ENCODE results near the gene FAM78B. TPM values are rescaled to one million over a fixed set of nuclear protein-coding genes. Genes with fewer than 3 reads are reported as not detected.

The FAM78B gene
- 3.9 TPM for polyA plus RNA-seq (ENCODE audit: insufficient read length)

GRCh38 chr1:166166698-166167571 is at the start of gene FAM78B:
FAM78B (minus strand) TSS chr1:166167001; CDS start chr1:166166248, 753 bp downstream.
- DNase-seq (ENCODE audit: low read depth), result no peak

- no peak for DNase-seq (ENCODE audit: low read depth)
Observed at GRCh38 chr1:166202546-166202945, 35.7 kb upstream of the FAM78B start.

GRCh38 chr1:166200743-166201142 is 33.9 kb upstream of the FAM78B start:
- no peak for DNase-seq (ENCODE audit: low read depth)

GRCh38 chr1:166197597-166197996 is 30.8 kb upstream of the FAM78B start:
- DNase-seq (ENCODE audit: low read depth), result no peak

- no peak for DNase-seq (ENCODE audit: low read depth)
Observed at GRCh38 chr1:166197141-166197540, 30.3 kb upstream of the FAM78B start.

- no peak for DNase-seq (ENCODE audit: low read depth)
Observed at GRCh38 chr1:166193057-166193698, 26.4 kb upstream of the FAM78B start.

- DNase-seq (ENCODE audit: low read depth), result no peak
Observed at GRCh38 chr1:166190400-166190799, 23.6 kb upstream of the FAM78B start.

- DNase-seq (ENCODE audit: low read depth), result no peak
Observed at GRCh38 chr1:166189126-166189525, 22.3 kb upstream of the FAM78B start.

- DNase-seq (ENCODE audit: low read depth), result no peak
Observed at GRCh38 chr1:166185526-166185925, 18.7 kb upstream of the FAM78B start.

- DNase-seq (ENCODE audit: low read depth), result no peak
Observed at GRCh38 chr1:166184897-166185296, 18.1 kb upstream of the FAM78B start.

GRCh38 chr1:166184012-166184411 is 17.2 kb upstream of the FAM78B start:
- DNase-seq (ENCODE audit: low read depth), result no peak

GRCh38 chr1:166182281-166182680 is 15.5 kb upstream of the FAM78B start:
- DNase-seq (ENCODE audit: low read depth), result no peak

GRCh38 chr1:166176416-166176815 is 9.6 kb upstream of the FAM78B start:
- no peak for DNase-seq (ENCODE audit: low read depth)

- no peak for DNase-seq (ENCODE audit: low read depth)
Observed at GRCh38 chr1:166175032-166175431, 8.2 kb upstream of the FAM78B start.

- DNase-seq (ENCODE audit: low read depth), result no peak
Observed at GRCh38 chr1:166174108-166174507, 7.3 kb upstream of the FAM78B start.

GRCh38 chr1:166172106-166172505 is 5.3 kb upstream of the FAM78B start:
- DNase-seq (ENCODE audit: low read depth), result no peak

GRCh38 chr1:166170726-166171125 is 3.9 kb upstream of the FAM78B start:
- DNase-seq (ENCODE audit: low read depth), result no peak

- no peak for DNase-seq (ENCODE audit: low read depth)
Observed at GRCh38 chr1:166170075-166170474, 3.3 kb upstream of the FAM78B start.

GRCh38 chr1:166169182-166169581 is 2.4 kb upstream of the FAM78B start:
- no peak for DNase-seq (ENCODE audit: low read depth)

GRCh38 chr1:166167572-166167925 is 748 bp upstream of the FAM78B start:
- DNase-seq (ENCODE audit: low read depth), result no peak

- no peak for DNase-seq (ENCODE audit: low read depth)
Observed at GRCh38 chr1:166166329-166166697, 488 bp downstream of the FAM78B start.

- no peak for DNase-seq (ENCODE audit: low read depth)
Observed at GRCh38 chr1:166165661-166166328, 1.0 kb downstream of the FAM78B start.

Data from forelimb muscle (tissue), 1 donor.